NCI-H82 treated with DMSO at 0.1 percent for 48 hours (cell line): ENCODE measurements around the gene CEP112.

Source experiments
- DNase-seq: peaks from one replicate; lab custom pipeline; 2025; ENCODE audit not compliant: unreplicated experiment; lab: John Stamatoyannopoulos, UW

CEP112 gene

GRCh38 chr17:65994679-65995078 is 197.3 kb downstream of the CEP112 start:
- DNase-seq = no peak

GRCh38 chr17:65994114-65994513 is 197.8 kb downstream of the CEP112 start:
- DNase-seq = no peak

- no peak for DNase-seq
Observed at GRCh38 chr17:65990593-65990992, 201.3 kb downstream of the CEP112 start.

- DNase-seq = no peak
Observed at GRCh38 chr17:65988451-65988850, 203.5 kb downstream of the CEP112 start.

- no peak for DNase-seq
Observed at GRCh38 chr17:65987988-65988387, 203.9 kb downstream of the CEP112 start.

- DNase-seq = no peak
Observed at GRCh38 chr17:65985571-65985970, 206.4 kb downstream of the CEP112 start.

GRCh38 chr17:65984299-65984698 is 207.6 kb downstream of the CEP112 start:
- DNase-seq = no peak

GRCh38 chr17:65978871-65979270 is 213.1 kb downstream of the CEP112 start:
- DNase-seq = no peak

GRCh38 chr17:65977041-65977440 is 214.9 kb downstream of the CEP112 start:
- DNase-seq = no peak

GRCh38 chr17:65975878-65976277 is 216.1 kb downstream of the CEP112 start:
- DNase-seq = no peak

GRCh38 chr17:65973237-65973636 is 218.7 kb downstream of the CEP112 start:
- no peak for DNase-seq

- no peak for DNase-seq
Observed at GRCh38 chr17:65967372-65967771, 224.6 kb downstream of the CEP112 start.

GRCh38 chr17:65966072-65966695 is 225.7 kb downstream of the CEP112 start:
- DNase-seq = no peak

- DNase-seq = no peak
Observed at GRCh38 chr17:65963179-65963578, 228.8 kb downstream of the CEP112 start.

GRCh38 chr17:65959630-65960029 is 232.3 kb downstream of the CEP112 start:
- DNase-seq = no peak

GRCh38 chr17:65956814-65957213 is 235.1 kb downstream of the CEP112 start:
- DNase-seq = no peak

- no peak for DNase-seq
Observed at GRCh38 chr17:65954148-65954449, 237.8 kb downstream of the CEP112 start.

- no peak for DNase-seq
Observed at GRCh38 chr17:65953316-65954147, 238.4 kb downstream of the CEP112 start.

- DNase-seq = no peak
Observed at GRCh38 chr17:65952586-65952985, 239.3 kb downstream of the CEP112 start.

- no peak for DNase-seq
Observed at GRCh38 chr17:65952015-65952414, 239.9 kb downstream of the CEP112 start.

- DNase-seq = no peak
Observed at GRCh38 chr17:65947831-65948230, 244.1 kb downstream of the CEP112 start.

GRCh38 chr17:65942592-65942991 is 249.3 kb downstream of the CEP112 start:
- no peak for DNase-seq
